ENCODE measurements around the gene FBXL14. TPM values are rescaled to one million over a fixed set of nuclear protein-coding genes. Genes with fewer than 3 reads are reported as not detected.

The FBXL14 gene
- total RNA-seq, 4 donors from 2014 or later = 12.0 to 22.6 (median 16.0) TPM

DNA sequence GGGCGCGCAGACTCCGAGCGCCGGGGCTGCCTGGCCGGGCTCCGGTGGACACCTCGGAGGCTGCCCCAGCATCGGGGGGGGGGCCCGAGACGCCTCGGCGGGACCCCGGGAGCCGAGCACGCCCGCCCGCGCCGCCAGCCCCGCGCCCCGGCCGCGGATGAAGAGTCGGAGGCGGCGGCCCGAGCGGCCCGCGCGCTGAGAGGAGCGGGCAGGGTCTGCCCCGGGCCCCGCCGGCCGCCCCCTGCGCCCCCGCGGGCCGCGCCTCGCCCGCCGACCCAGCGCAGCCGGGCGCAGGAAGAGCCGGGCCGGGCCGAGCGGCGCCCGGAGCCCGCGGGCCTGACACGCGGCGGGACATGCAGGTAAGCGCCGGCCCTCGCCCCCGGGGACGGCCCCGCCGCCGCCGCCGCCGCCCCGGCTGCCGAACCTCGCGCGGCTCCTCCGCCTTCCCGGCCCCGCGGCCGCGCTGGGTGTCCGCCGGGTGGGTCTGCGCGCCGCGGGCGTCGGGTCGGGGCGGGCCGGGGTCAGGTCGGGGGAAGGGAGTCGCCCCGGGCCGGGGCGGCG is 63.7 kb downstream of the FBXL14 start:
- Histone ChIP-seq H3K9me3 (no peaks in the 10 kb centered on the region), H3K27me3 (peaks cover 0 to 35% (median 7%) of the 10 kb centered on the region in 4 donors), H3K36me3 (no peaks in the 10 kb centered on the region), H3K4me1 (peaks cover 0 to 41% (median 28%) of the 10 kb centered on the region in 4 donors), H3K27ac (replicated peaks in 1 of 4) (peak overlapping the region in 3 of 4 donors; percentile 2 to 69 (median 51)), H3K4me3 (peak overlapping the region; percentile 67 to 75 (median 70))
- WGBS = 0% methylated on average over 11 of the region's 99 CpGs
- DNase-seq (ENCODE audit: extremely low spot score) = no peak
- intact Hi-C loops (cut with DNase I) = no loop called here
- TF ChIP-seq POLR2A (IDR thresholded peaks at IDR 0.05; ENCODE audit: low read depth) = no peak
- TF ChIP-seq EP300 (IDR thresholded peaks at IDR 0.05) = no peak
- no peak for TF ChIP-seq POLR2AphosphoS5 (IDR thresholded peaks at IDR 0.05)
- TF ChIP-seq, protein P1, sequence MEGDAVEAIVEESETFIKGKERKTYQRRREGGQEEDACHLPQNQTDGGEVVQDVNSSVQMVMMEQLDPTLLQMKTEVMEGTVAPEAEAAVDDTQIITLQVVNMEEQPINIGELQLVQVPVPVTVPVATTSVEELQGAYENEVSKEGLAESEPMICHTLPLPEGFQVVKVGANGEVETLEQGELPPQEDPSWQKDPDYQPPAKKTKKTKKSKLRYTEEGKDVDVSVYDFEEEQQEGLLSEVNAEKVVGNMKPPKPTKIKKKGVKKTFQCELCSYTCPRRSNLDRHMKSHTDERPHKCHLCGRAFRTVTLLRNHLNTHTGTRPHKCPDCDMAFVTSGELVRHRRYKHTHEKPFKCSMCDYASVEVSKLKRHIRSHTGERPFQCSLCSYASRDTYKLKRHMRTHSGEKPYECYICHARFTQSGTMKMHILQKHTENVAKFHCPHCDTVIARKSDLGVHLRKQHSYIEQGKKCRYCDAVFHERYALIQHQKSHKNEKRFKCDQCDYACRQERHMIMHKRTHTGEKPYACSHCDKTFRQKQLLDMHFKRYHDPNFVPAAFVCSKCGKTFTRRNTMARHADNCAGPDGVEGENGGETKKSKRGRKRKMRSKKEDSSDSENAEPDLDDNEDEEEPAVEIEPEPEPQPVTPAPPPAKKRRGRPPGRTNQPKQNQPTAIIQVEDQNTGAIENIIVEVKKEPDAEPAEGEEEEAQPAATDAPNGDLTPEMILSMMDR (IDR thresholded peaks at IDR 0.05) = no peak

DNA sequence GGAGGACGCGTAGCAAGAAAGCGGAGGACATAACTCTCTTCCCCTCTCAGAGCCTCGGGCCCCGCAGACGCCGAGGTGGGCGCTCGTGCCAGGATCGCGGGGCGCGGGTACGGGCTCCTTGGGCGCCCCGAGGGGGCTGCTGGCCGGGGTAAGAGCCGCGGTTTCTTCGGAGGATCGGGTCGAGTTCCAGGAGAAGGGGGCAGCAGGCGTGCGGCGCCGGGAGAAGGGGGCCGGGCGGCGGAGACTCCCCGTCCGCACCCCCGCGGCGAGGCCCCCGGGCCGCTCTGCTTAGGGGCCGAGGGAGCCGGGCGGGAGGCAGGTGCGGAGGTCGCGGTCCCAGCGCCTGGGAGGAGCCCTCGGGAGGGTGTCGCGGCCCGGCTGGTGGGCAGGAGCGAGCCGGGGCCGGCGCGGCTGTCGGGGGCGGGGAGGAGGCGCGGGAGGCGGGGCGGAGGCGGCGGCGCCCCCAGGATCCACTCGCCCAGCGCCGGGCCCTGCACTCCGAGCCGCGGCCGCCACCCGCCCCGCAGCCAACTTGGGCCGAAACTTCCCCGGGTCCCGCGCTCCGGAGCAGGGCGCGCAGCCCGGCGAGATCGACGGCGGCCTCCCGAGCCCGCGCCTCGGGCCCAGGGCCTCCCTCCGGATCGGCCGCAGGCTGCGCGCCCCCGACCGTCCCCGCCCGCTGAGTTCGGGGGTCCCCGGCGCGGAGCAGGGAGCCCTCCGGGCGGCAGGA is 64.4 kb downstream of the FBXL14 start:
- no CpG with 5 or more reads among the region's 101 CpGs for WGBS
- intact Hi-C loops (cut with DNase I) = no loop called here

DNA sequence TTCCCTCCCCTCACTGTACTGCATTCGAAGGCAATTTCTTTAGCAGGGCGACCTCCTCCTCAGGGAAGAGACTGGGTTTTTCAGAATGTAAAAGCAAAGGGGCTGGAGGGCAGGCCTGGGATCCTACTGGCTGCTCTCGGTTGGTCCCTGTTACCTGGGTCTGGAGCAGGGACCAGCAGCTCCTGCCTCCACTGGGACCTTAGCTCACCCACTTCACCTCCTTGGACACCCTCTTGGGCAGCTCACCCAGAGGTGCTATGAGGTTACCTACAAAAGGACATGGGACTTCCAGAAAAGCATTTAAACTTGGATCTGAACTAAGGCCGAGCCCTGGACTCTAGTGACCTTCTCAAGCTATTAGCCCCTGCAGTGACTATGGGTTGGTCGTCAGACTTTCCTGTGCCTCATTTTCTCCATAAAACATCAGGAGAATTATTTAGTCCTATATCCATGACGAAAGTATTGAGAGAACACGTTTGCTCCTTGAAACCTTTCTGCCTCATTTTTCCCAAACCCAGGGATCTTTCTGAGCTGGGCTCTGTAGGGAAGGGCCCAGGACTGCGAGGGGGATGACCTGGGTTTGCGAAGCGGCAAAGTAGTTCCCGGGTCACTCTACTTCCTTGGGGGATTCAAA is 65.0 kb downstream of the FBXL14 start:
- 49% methylated on average over 11 of the region's 11 CpGs for WGBS
- Histone ChIP-seq H3K4me3 (peak overlapping the region; percentile 67 to 75 (median 70)), H3K9me3 (no peaks in the 10 kb centered on the region), H3K27ac (replicated peaks in 1 of 4) (peak overlapping the region in 2 of 4 donors; percentile 51 to 69), H3K27me3 (peaks cover 0 to 38% (median 7%) of the 10 kb centered on the region in 4 donors), H3K36me3 (no peaks in the 10 kb centered on the region), H3K4me1 (peaks cover 0 to 41% (median 28%) of the 10 kb centered on the region in 4 donors)
- TF ChIP-seq, protein P1 (IDR thresholded peaks at IDR 0.05) = no peak
- no peak for TF ChIP-seq POLR2AphosphoS5 (IDR thresholded peaks at IDR 0.05)
- TF ChIP-seq POLR2A (IDR thresholded peaks at IDR 0.05; ENCODE audit: low read depth) = no peak
- TF ChIP-seq EP300 (IDR thresholded peaks at IDR 0.05) = no peak
- intact Hi-C loops (cut with DNase I) = no loop called here
- DNase-seq (ENCODE audit: extremely low spot score) = no peak

More for the DNA sequence above, 64.4 kb downstream of the FBXL14 start:
- Histone ChIP-seq H3K9me3 (no peaks in the 10 kb centered on the region), H3K4me3 (peak overlapping the region; percentile 67 to 75 (median 70)), H3K4me1 (peaks cover 0 to 41% (median 28%) of the 10 kb centered on the region in 4 donors), H3K36me3 (no peaks in the 10 kb centered on the region), H3K27me3 (peaks cover 0 to 38% (median 7%) of the 10 kb centered on the region in 4 donors), H3K27ac (replicated peaks in 1 of 4) (peak overlapping the region in 3 of 4 donors; percentile 2 to 69 (median 51))
- TF ChIP-seq EP300 (IDR thresholded peaks at IDR 0.05) (no peak), POLR2AphosphoS5 (IDR thresholded peaks at IDR 0.05) (no peak), POLR2A (IDR thresholded peaks at IDR 0.05; ENCODE audit: low read depth) (no peak)
- TF ChIP-seq, protein P1 (IDR thresholded peaks at IDR 0.05) = no peak
- no peak for DNase-seq (ENCODE audit: extremely low spot score)

DNA sequence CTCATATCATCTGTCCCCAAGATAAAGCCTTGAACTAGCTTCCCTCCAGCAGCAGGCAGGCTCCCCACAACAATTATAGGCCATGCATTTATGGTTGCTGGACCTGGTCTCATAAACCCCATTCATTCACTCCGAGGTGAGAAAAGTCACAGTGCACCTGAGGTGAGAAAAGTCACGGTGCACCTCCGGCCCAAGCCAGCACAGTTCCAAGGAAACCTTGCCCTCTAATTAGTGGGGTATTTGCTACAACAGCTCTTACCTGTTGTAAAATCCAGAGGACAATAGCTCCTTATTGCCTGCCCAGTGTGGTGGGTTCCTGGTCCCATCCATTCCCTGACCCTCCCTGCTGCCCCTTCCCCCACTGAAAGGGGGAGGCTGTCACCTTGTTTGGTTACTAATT is 65.6 kb downstream of the FBXL14 start:
- Histone ChIP-seq H3K27me3 (peaks cover 0 to 38% (median 7%) of the 10 kb centered on the region in 4 donors), H3K9me3 (no peaks in the 10 kb centered on the region), H3K4me1 (peaks cover 0 to 39% (median 28%) of the 10 kb centered on the region in 4 donors), H3K27ac (replicated peaks in 1 of 4) (no peak overlapping the region), H3K36me3 (no peaks in the 10 kb centered on the region), H3K4me3 (no peak overlapping the region)
- intact Hi-C loops (cut with DNase I) = no loop called here
- TF ChIP-seq POLR2AphosphoS5 (IDR thresholded peaks at IDR 0.05) = no peak
- TF ChIP-seq POLR2A (IDR thresholded peaks at IDR 0.05; ENCODE audit: low read depth) = no peak
- no peak for TF ChIP-seq EP300 (IDR thresholded peaks at IDR 0.05)
- TF ChIP-seq, protein P1 (IDR thresholded peaks at IDR 0.05) = no peak
- 96% methylated on average over 3 of the region's 3 CpGs for WGBS
- DNase-seq (ENCODE audit: extremely low spot score) = no peak

Data from esophagus muscularis mucosa (tissue), 4 donors.